Activated CD4-positive, alpha-beta T cell treated with anti-CD3 and anti-CD28 coated beads for 4 hours (primary cell): Measurements from ENCODE around the gene CUEDC1.

ENCODE experiments used
- DNase-seq, 2 donors: peaks; one replicate each; pipeline ENCODE4 v3.0.0-alpha.2; 2020

CUEDC1 gene

GRCh38 chr17:57892820-57893595 is 62.2 kb downstream of the CUEDC1 start:
- no peak for DNase-seq

DNA sequence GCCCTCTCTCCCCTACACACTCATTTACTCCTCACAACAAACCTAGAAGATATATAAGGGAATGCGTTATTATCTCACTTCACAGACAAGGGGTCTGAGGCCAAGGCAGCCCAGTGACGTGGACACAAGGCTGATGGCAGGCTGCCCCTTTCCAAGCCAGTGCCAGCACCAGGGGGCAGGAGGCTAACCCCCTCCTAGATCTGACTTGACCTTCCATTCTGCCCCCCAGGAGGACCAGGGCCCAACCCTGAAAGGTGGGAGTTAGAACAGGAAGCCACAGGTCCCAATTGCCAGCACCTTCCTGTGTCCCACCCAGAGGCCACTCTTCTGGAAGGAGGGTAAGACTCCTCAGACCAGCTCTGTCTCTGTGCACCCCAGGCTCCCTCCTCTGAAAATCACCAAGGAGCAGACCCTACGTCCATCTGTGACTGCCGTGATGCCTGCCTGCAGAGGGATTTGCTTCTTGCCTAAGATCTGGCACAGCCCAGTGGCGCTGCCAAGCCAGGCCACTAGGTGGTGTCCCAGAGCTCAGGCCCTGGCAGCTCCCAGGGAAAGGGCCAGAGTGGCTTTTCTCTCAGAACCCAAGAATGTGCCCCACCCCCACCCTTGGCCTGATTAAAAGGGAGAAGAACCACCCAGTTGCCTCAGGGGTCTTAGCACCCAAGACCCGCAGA is 62.9 kb downstream of the CUEDC1 start:
- peak; percentile 68 to 79 for DNase-seq

- DNase-seq = no peak
Measured at GRCh38 chr17:57890857-57891232, 64.4 kb downstream of the CUEDC1 start.

DNA sequence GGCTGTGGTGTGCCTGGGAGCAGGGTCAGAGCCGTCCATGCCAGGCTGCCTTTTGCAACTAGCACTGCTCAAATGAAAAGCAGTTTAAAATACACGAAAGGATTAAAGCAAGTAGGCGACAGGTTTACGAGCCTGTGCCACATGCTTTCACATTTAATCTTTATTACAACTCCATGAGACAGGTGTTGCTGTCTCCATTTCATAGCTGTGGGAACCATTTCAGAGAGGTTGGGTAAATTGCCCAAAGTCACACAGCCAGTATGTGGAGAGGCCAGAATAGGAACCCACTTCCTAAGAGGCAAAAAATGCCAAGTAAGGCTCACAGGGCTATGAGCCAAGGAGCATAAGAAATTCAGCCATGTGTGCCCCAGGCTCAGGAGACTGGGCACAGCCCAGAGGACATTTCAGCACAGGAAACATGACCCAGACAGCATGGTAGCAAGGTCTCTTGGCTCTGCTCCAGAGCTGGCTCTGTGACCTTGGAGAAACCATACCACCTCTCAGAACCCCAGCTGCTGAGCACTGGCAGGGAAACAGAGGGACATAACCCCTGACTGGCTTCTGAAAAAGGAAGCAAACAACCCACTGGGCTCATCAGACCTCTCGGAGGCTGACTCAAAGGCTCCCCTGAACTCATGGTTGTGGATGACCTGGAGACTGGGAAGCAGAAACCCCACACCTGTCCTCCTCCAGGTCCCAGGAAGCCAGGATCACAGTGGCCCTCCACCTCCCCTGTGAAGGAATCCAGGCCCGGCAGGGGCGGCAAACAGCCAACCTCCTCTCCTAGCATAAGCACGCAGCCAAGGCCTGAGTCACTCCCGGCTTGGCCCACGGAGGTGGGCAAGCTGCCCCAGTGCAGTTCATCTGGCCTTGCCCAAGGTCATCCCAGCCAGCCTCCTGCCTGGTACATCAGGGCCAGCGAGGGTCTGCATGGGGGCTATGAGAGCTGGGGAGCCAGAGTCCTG is 65.0 kb downstream of the CUEDC1 start:
- DNase-seq = no peak

- DNase-seq = no peak
Measured at GRCh38 chr17:57889252-57889651, 66.0 kb downstream of the CUEDC1 start.

GRCh38 chr17:57888311-57889216 is 66.6 kb downstream of the CUEDC1 start:
- no peak for DNase-seq

- no peak for DNase-seq
Measured at GRCh38 chr17:57887161-57887560, 68.1 kb downstream of the CUEDC1 start.

- DNase-seq = no peak
Measured at GRCh38 chr17:57886020-57886419, 69.2 kb downstream of the CUEDC1 start.

- DNase-seq = no peak
Measured at GRCh38 chr17:57885148-57885915, 69.9 kb downstream of the CUEDC1 start.

DNA sequence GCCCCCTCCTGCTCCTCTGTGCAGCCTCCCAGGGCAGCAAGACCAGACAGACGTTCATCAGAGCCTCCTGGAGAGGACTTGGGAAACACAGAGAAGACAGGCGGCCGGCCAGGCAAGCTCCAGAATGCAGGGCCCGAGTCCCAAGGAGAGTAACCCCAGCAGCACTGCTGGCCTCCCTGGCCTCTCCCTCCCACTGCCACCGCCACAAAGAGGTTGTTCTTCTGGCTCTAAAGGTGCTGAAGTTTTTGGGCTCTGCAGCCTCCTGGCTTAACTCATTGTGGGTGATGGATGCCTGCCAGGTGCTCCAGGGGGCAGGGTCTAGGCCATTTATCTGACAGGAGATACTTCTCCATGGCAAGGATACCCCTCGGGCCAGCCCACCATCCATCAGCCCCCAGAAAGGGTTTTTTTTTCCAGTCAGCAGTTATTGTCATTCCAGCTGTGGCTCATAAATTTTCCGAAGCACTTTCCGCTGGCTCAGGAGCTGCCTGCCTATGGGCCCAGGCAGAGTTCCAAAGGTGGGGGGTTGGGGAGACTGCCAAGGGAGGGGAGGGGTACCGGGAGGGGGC is 73.3 kb downstream of the CUEDC1 start:
- no peak for DNase-seq

DNA sequence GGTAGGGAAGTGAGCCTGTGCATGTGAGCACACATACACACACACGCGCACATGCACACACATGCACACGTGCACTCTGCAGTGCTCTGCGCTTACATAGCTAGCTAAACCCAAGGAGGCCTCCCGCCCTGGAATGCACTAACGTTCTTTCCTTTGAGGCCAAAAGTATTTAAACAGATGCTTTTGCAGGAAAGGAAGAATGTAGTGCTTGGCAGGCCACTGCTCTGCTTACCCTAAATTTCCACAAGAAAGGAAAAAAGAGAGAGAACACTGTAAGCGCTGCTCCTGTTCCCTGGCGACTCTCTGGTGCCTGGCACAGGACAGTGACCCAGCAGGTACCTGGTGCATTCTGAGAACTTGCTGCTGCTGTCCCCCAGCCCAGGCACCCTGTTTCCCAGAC is 74.1 kb downstream of the CUEDC1 start:
- no peak for DNase-seq

DNA sequence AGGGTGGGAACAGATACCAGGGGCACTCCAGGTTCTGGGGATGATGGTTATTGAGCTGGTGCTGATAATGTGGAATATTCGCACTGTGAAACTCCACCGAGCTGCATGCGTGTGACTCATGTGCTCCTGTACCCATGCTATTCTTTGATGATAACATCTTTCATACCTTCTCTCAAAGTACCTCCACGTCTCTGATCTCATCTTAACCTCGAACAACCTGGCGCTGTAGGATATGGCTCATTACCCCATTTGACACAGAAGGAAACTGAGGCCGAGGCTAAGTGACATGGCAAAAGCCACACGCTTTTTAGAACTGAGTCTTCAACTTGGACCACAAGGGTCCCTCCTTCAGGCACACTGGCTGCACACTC is 75.1 kb downstream of the CUEDC1 start:
- DNase-seq = peak; percentile 29 to 35

DNA sequence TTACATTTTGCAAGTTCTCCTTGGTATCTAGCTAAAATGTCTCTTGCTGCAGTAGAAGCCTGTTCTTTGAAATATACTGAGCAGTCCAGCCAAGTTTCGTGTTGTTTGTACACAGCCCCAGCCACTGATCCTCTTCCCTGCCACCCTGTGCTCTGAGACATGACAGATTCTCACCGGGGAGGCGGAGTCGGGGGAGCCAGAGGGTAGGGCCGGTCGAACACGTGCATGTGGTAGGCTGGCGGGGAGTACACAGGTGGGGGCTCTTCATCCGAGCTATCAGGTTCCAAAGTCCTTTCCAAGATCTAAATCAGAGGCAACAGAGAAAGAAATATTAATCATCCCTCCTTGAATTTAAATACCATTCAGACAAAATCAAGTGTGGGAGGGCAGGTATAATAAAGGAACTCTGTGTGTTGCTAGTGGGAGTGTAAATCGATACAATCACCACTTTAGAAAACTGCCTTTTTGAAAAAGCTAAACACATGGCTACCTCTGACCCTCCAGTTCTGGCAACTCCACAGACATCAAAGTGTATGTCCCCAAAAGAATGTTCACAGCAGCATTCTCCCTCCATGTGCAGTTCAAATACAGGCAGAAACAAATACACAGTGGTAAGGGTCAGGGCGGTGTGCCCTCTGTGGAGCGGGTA is 75.7 kb downstream of the CUEDC1 start:
- no peak for DNase-seq

DNA sequence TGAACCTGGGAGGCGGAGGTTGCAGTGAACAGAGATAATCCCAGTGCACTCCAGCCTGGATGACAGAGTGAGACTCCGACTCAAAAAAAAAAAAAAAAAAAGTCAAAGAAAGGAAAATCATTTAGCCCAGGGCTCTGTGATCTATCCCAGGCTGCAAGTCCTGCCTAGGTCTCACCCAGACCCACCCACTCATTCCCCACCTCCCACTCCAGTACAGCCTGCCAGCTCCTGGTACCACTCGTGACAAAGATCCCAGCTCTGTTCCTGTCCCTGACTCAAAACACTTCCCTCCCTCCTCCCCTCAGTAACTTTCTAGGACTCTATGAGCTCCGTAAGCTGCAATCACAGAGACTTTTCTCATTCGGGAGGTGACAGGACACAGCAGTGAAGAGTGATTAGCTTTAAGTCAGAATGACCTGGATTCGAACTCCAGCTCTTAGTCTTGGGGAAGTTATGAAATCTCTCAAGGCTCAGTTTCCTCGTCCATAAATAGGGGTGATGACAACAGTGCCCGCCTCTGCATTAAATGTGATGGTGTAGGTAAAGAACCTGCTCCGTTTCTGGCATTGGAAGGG is 77.3 kb downstream of the CUEDC1 start:
- DNase-seq = no peak

DNA sequence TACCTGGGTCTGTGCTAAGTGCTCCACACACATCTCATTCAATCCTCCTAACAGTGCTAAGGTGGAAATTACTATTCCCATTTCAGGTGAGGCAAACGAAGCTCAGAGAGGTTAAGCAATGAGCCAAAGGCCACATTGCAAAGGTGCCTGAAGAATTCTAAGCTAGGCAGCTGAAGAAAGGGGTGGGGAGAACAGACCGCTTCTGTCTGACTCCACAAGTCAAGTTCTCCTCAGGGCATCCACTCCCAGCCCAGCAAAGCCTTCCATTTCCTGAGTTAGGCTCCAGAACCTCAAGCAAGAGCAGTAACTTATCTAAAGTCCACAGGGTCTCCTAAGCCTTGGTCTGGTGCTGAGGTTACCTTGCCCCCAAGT is 78.4 kb downstream of the CUEDC1 start:
- no peak for DNase-seq

DNA sequence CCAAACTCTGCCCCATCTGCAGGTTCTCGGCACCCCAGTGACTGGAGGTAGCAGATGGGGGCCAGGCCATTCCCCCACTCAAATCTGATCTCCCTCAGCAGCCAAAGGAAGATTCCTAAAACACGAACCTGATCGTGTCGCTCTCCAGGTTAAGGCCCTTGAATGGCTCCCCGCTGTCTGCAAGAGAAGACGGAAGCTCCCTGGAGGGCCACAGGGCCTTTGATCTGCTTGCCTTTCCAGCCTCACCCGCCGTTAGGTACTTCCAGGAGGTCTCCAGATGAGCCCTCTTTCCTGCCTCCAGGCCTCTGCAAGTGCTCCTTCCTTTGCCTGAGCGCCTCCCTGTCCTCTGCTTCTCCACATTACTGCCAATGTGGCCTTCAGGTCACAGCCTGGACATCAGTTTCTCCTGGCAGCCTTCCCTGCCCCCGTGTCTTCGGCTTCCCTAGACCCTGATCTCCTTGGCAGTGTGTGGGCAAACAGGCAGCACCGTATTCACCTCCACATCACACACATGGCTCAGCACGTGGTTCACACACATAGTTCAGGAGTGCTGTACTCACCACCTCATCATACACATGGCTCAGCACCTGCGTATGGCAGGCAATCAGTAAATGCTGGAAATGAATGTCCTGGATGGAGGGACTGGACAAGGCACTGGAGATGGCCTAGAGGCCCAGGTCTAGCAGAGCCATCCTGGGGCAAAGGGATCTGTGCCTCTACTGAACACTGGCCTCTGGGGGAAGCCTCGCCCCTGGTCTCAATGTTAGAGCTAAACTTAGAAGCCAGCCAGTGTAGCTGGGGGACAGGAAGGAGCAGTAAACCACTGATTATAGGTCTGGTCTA is 79.0 kb downstream of the CUEDC1 start:
- DNase-seq = no peak

DNA sequence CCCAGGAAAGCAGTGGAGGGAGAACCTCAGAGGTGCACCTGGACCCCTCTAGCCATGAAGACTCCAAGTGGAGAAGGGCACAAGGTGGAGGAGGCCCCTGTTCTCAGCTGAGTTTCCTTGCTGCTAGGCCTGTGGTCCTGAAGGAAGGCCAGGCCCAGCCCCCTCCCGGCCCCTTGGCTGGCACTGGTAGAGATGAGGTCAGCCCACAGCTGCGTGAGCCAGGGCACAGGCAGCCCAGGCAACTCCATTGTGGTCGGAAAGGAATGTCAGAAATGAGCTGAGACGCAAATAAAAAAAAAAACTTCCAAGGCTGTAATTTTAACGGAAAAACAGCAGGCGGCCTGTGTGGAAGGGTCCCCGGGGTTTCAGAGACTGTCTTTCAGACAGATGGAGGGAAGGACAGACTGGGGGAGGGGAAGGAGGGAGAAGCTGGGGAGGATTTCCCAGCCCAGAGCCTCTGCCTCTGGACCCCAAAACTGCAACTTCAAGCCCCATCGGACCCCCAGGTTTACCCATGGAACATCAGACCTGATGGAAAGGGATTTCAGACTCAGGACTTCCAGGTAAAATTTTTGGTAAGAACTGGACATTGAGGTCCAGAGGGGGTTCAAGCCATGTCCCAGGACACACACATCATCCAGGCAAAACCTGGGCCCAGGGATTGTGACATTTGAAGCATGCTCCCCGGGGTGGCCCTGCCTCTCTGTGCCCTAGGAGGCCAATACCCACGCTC is 79.8 kb downstream of the CUEDC1 start:
- no peak for DNase-seq

- peak; percentile 26 to 34 for DNase-seq
Measured at GRCh38 chr17:57874434-57875289, 80.5 kb downstream of the CUEDC1 start.
